Endothelial cell (in vitro differentiated cells): ENCODE results near the gene HLCS. TPM values are rescaled to one million over a fixed set of nuclear protein-coding genes. Genes with fewer than 3 reads are reported as not detected.
"Not testable (repeated sequence)": the region's sequence is repeated elsewhere in the genome, so short reads cannot be mapped to it uniquely, and the experiment has no call there.

Experiments
- DNase-seq: peaks from one replicate; pipeline ENCODE4 v3.0.0; 2021; ENCODE audit warnings: low spot score
- H3K27ac Mint-ChIP-seq: one replicate; pipeline ENCODE4 v1.8.0; 2021; ENCODE audit warnings: mixed read lengths, inconsistent platforms; ENCODE audit not compliant: unreplicated experiment
- H3K27me3 Mint-ChIP-seq: one replicate; pipeline ENCODE4 v1.8.0; 2021; ENCODE audit warnings: mild to moderate bottlenecking, moderate library complexity, mixed read lengths, inconsistent platforms; ENCODE audit not compliant: unreplicated experiment
- H3K36me3 Mint-ChIP-seq: one replicate; pipeline ENCODE4 v1.8.0; 2021; ENCODE audit warnings: mild to moderate bottlenecking, low read depth, mixed read lengths, inconsistent platforms; ENCODE audit not compliant: unreplicated experiment
- H3K4me1 Mint-ChIP-seq: one replicate; pipeline ENCODE4 v1.8.0; 2021; ENCODE audit warnings: mild to moderate bottlenecking, mixed read lengths, inconsistent platforms; ENCODE audit not compliant: unreplicated experiment
- H3K4me3 Mint-ChIP-seq: one replicate; pipeline ENCODE4 v1.8.0; 2021; ENCODE audit warnings: mild to moderate bottlenecking, mixed read lengths, inconsistent platforms; ENCODE audit not compliant: unreplicated experiment
- H3K9me3 Mint-ChIP-seq: one replicate; pipeline ENCODE4 v1.8.0; 2021; ENCODE audit warnings: mixed read lengths, inconsistent platforms; ENCODE audit not compliant: unreplicated experiment
- total RNA-seq: library from RNA; stranded (reverse); fragmentation: NEBNext Ultra II Directional; extraction: Animal tissue kit (Norgen Biotek cat#: 25700); gene quantifications from one replicate; pipeline ENCODE4 v1.2.1, GENCODE V29; 2021; ENCODE audit not compliant: unreplicated experiment
- TF ChIP-seq, protein P1 (sequence below): fragments of 200-600 bp; sonication (generic); IDR thresholded peaks from one replicate; pipeline ENCODE4 v1.5.0; 2021; ENCODE audit warnings: antibody characterized with exemption; ENCODE audit not compliant: unreplicated experiment

Gene HLCS
- total RNA-seq, 1 donor from 2014 or later = 97.4 TPM

DNA sequence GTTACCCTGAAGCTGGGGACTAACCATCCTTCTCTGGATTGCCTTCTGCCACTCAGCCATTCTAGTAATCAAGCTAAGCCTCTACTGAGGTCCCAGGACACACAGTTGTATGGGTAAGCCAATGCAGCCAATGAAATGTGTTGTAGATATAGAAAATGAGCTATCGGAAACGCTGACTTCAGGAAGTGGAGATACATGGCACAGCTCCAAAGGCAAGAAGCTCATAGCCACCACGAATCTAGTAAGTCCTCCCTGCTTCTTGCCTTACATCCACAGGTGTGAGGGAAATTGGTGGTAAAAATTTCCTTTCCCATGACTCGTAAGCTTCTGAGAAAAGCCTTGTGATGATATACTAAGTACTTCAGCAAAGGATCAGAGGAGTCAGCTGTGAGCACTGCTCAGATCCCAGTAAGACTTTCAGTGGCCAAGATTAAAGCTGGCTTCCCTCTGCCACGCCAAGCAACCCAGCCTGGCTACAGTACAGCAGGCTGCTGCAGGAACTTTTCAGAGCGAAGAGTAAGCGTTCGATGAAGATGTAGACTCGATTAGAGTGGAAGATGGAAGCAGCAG is 149.8 kb downstream of the HLCS start:
- no peak overlapping the region for H3K27ac Mint-ChIP-seq
- DNase-seq = no peak

DNA sequence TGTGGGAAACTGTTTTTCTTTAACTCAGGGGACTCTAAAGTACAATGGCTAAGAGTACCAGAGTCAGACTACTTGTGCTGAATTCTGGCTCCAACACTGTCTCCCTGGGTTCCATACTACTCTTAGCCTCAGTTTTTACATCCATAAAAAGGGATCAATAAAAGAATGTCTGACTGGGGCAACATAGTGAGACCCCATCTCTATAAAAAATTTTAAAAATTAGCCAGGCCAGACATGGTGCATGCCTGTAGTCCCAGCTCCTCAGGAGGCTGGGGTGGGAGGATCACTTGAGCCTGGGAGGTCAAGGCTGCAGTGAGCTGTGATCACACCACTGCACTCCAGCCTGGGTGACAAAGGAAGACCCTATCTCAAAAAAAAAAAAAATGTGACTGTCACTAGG is 150.4 kb downstream of the HLCS start:
- H3K36me3 Mint-ChIP-seq, H3K27ac Mint-ChIP-seq, DNase-seq, H3K27me3 Mint-ChIP-seq, H3K4me3 Mint-ChIP-seq, H3K4me1 Mint-ChIP-seq, H3K9me3 Mint-ChIP-seq: not testable (repeated sequence)

More for the DNA sequence above, 149.8 kb downstream of the HLCS start:
- Mint-ChIP-seq H3K27me3 (peaks cover 2% of the 10 kb centered on the region), H3K36me3 (no peaks in the 10 kb centered on the region), H3K4me1 (no peaks in the 10 kb centered on the region), H3K9me3 (no peaks in the 10 kb centered on the region), H3K4me3 (no peak overlapping the region)
- TF ChIP-seq, protein P1, sequence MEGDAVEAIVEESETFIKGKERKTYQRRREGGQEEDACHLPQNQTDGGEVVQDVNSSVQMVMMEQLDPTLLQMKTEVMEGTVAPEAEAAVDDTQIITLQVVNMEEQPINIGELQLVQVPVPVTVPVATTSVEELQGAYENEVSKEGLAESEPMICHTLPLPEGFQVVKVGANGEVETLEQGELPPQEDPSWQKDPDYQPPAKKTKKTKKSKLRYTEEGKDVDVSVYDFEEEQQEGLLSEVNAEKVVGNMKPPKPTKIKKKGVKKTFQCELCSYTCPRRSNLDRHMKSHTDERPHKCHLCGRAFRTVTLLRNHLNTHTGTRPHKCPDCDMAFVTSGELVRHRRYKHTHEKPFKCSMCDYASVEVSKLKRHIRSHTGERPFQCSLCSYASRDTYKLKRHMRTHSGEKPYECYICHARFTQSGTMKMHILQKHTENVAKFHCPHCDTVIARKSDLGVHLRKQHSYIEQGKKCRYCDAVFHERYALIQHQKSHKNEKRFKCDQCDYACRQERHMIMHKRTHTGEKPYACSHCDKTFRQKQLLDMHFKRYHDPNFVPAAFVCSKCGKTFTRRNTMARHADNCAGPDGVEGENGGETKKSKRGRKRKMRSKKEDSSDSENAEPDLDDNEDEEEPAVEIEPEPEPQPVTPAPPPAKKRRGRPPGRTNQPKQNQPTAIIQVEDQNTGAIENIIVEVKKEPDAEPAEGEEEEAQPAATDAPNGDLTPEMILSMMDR = no peak

DNA sequence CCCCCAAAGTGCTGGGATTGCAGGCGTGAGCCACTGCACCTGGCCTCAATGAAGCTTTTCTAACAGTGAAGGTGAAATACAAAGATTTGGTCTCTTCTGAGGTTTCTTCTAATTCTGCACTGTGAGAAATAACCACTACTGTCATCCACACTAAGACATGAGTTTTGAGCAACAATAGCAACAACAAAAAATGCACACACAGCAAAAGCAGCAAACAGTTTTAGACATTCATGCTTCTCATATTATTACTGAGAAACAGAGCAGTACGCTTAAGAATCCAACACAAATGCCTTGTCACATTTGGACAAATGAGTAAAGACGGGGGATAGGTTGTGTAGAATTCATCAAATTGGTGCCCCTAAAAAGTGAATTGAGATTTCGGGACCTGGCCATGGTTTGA is 151.2 kb downstream of the HLCS start:
- Mint-ChIP-seq H3K36me3 (no peaks in the 10 kb centered on the region), H3K27ac (no peak overlapping the region), H3K27me3 (peaks cover 2% of the 10 kb centered on the region), H3K9me3 (no peaks in the 10 kb centered on the region), H3K4me3 (no peak overlapping the region), H3K4me1 (no peaks in the 10 kb centered on the region)
- TF ChIP-seq, protein P1 = no peak
- no peak for DNase-seq

DNA sequence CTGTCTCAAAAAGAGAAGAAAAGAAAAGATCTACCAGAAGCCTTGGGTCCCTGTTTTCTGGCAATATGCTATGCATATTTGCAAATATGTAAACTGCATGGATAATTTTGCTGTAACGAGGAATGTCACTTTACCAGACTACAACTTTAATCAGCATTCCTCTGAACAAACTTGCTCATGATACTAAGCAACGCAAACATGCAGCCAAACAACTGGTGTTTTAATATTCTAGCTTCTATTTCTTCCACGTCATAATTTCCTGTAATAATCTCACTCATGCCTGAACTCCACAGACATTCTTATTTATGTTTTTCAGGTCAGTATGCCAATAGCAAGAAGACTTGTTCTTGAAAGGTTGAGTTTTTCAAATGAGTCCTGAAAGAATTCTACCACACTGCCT is 153.4 kb downstream of the HLCS start:
- no peak for DNase-seq
- Mint-ChIP-seq H3K4me1 (no peaks in the 10 kb centered on the region), H3K36me3 (no peaks in the 10 kb centered on the region), H3K9me3 (no peaks in the 10 kb centered on the region), H3K27ac (no peak overlapping the region), H3K4me3 (no peak overlapping the region), H3K27me3 (peaks cover 2% of the 10 kb centered on the region)
- TF ChIP-seq, protein P1 = no peak

DNA sequence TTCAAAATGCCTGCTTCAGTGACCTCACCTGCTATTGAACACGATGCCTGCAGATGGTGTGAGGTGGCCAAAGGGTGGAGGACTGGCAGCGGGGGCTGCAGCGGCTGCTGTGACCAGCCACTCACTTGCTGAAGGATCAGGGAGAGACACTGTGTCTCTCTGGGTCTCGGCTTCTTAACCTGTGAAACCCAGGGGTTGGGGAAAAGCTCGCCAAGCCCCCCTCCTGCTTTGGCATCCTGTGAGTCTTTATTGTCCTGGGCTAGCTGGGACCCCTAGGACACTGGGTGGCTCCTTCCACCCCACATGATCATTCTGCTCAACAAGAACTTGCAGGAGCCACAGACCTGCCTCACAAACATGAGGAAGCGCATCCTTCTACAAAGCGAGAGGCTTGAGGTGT is 154.7 kb downstream of the HLCS start:
- H3K27ac Mint-ChIP-seq = no peak overlapping the region
- H3K36me3 Mint-ChIP-seq = no peaks in the 10 kb centered on the region
- H3K27me3 Mint-ChIP-seq = peaks cover 2% of the 10 kb centered on the region
- H3K4me3 Mint-ChIP-seq = no peak overlapping the region
- TF ChIP-seq, protein P1 = no peak
- no peak for DNase-seq
- no peaks in the 10 kb centered on the region for H3K4me1 Mint-ChIP-seq
- H3K9me3 Mint-ChIP-seq = no peaks in the 10 kb centered on the region
